ENCODE data around the gene TRAPPC2.
A peak's percentile ranks its signal among the peaks of the same experiment; 100 is the strongest.

Gene TRAPPC2

GRCh38 chrX:13734278-13735172, at the start of gene TRAPPC2, which contains the start of gene OFD1:
Gene TRAPPC2, minus strand, starts transcription at chrX:13734620. Its CDS starts 14,657 bp downstream, at chrX:13719963.
Gene OFD1, plus strand, starts transcription at chrX:13734748. Its CDS starts 324 bp downstream, at chrX:13735072.
- DNase-seq: peak; percentile 96

- no peak for DNase-seq
Observed at GRCh38 chrX:13780868-13781427, 46.5 kb upstream of the TRAPPC2 start.

- peak; percentile 8 for DNase-seq
Observed at GRCh38 chrX:13778916-13779315, 44.5 kb upstream of the TRAPPC2 start.

- no peak for DNase-seq
Observed at GRCh38 chrX:13776387-13776786, 42.0 kb upstream of the TRAPPC2 start.

GRCh38 chrX:13775837-13776236, 41.4 kb upstream of the TRAPPC2 start:
- no peak for DNase-seq

- DNase-seq: no peak
Observed at GRCh38 chrX:13774696-13775095, 40.3 kb upstream of the TRAPPC2 start.

- no peak for DNase-seq
Observed at GRCh38 chrX:13770013-13770535, 35.7 kb upstream of the TRAPPC2 start.

GRCh38 chrX:13768939-13769338, 34.5 kb upstream of the TRAPPC2 start:
- no peak for DNase-seq

- DNase-seq: no peak
Observed at GRCh38 chrX:13764765-13765164, 30.3 kb upstream of the TRAPPC2 start.

- DNase-seq: no peak
Observed at GRCh38 chrX:13764281-13764680, 29.9 kb upstream of the TRAPPC2 start.

- DNase-seq: no peak
Observed at GRCh38 chrX:13763489-13763888, 29.1 kb upstream of the TRAPPC2 start.

GRCh38 chrX:13761606-13762414, 27.4 kb upstream of the TRAPPC2 start:
- peak; percentile 30 for DNase-seq

GRCh38 chrX:13760426-13760825, 26.0 kb upstream of the TRAPPC2 start:
- DNase-seq: no peak

- DNase-seq: no peak
Observed at GRCh38 chrX:13759152-13759718, 24.8 kb upstream of the TRAPPC2 start.

GRCh38 chrX:13756381-13756780, 22.0 kb upstream of the TRAPPC2 start:
- no peak for DNase-seq

GRCh38 chrX:13755254-13755653, 20.8 kb upstream of the TRAPPC2 start:
- peak; percentile 32 for DNase-seq

- DNase-seq: no peak
Observed at GRCh38 chrX:13754765-13755164, 20.3 kb upstream of the TRAPPC2 start.

GRCh38 chrX:13752646-13753045, 18.2 kb upstream of the TRAPPC2 start:
- no peak for DNase-seq

GRCh38 chrX:13752141-13752540, 17.7 kb upstream of the TRAPPC2 start:
- no peak for DNase-seq

- peak; percentile 32 for DNase-seq
Observed at GRCh38 chrX:13750812-13751211, 16.4 kb upstream of the TRAPPC2 start.

GRCh38 chrX:13750204-13750603, 15.8 kb upstream of the TRAPPC2 start:
- DNase-seq: peak; percentile 62

- DNase-seq: no peak
Observed at GRCh38 chrX:13748486-13748885, 14.1 kb upstream of the TRAPPC2 start.

GRCh38 chrX:13747836-13748235, 13.4 kb upstream of the TRAPPC2 start:
- peak; percentile 24 for DNase-seq
